Stimulated activated CD4-positive, alpha-beta T cell treated with anti-CD3 and anti-CD28 coated beads, Interleukin-2, amount 100 ng/mL, for 48 hours (primary cell): ENCODE measurements around the gene AQP2.
A peak's percentile ranks its signal among the peaks of the same experiment; 100 is the strongest.

Experiments used
- DNase-seq, 2 donors: peaks; one replicate each; pipeline ENCODE4 v3.0.0-alpha.2; 2020

Gene AQP2

DNA sequence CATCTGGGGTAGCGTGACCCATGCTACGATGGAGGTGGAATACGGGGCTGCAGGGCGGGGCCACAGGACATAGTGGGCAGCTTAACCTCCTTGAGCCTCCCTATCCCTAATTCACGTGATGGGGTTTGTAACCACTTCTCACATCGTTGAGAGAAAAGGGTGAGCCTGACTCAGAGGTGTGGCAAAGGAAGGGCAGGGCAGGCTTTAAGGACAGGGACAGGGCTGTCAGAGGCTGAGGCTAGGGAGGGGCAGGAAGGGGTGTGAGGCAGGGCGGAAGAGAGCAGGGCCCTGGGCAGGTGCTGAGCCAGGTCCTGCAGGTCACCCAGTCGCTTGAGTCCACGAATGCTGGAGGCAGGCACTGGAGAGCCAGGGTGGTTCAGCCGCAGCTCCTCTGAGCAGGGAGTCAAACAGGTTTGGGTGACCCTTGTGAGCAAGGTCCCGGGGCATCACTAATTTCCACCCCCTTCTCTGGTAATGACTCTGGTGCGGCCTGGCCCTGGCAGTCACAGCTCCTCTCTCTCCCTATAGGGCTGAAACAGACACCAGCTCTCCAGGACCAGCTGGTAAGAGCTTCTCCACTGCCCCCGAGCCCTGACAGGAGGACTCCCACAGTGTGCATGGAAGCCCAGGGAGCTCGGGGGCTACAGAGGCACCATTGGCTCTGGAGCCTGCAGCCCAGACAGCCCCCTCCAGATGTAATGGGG, 7.5 kb upstream of the AQP2 start:
- no peak for DNase-seq

DNA sequence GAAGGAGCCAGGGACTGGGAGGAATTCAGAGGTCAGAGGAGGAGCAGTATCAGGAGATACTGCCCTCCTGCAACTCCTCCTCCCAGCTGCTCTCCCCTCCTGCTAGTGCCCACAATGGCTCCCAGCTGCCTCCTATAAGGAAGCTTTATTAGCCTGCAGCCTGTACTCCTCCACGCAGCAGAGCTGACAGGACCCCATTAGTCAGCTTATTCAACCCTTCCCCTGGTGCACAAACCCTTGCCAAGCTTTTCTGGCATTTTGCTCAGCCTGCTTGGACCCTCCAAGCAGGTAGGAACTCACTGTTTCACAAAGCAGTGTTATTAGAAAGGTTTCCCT, 6.9 kb upstream of the AQP2 start:
- DNase-seq, result no peak

DNA sequence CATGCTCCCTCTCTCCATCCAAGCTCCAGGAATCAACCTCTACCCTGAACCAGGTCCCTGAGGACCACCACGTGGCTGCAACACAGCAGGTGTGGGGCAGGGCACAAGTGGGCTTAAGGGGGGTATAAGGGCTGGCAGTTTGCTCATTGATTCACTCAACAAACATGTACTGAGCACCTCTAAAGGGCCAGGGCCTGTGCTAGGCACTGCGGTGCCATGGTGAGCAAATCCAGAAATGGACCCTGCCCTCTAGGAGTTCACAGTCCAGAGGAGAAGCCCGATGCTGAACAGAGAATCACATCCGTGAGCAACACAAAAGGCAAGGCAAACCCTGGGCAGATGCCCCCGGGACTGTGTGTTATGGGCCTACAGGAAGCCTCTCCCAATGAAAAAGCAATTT, 6.5 kb upstream of the AQP2 start:
- DNase-seq, result no peak

DNA sequence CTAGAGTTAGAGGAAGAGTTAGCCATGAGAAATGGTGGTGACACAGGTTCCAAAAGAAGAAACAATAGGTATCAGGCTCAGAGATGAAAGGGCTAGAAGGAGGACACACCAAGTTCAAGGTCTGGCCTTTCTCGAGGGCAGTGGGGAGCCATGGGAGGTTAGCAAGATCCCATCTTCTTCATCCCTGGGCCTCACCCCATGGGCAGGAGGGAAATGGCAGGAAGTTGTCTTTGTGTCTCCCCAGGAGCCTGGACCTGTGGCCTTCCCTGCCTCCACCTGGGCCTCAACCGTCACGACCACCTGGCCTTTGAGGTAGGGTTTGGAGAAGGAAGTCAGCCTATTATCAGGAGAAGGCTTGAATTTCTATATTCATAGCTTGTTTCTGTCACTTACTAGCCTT, 5.8 kb upstream of the AQP2 start:
- no peak for DNase-seq

DNA sequence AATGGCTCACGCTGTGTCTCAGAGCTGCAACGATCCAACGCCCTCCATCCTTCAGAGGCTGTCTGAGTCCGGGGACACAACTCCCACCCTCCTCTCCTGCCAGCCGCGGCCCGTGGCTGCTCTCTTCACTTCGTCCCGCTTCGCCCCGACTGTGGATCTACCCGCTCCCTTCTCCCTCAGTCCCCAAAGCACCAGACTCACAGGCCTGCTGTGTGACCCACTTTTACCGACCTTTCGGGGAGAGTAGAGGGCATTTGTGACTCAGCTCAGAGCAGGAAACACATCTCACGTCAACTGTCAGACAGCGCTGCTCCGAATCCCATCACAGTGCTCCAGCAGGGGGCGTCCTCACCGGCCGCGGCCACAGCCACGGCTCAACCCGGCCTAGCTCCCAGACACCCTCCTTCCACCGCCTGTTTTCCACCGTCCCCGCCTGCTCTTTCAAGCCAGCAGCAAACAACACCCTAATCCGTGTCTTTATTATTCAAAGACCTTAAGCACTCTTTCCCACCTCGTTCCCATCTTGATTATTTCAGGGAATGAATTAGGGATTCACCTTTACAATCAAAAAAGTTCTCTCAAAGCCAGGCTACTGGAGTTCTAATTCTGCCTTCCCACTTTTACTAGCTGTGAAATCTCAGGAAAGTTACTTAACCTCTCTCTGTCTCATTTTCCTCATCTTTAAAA, 5.0 kb upstream of the AQP2 start:
- peak; percentile 91 to 92 for DNase-seq

DNA sequence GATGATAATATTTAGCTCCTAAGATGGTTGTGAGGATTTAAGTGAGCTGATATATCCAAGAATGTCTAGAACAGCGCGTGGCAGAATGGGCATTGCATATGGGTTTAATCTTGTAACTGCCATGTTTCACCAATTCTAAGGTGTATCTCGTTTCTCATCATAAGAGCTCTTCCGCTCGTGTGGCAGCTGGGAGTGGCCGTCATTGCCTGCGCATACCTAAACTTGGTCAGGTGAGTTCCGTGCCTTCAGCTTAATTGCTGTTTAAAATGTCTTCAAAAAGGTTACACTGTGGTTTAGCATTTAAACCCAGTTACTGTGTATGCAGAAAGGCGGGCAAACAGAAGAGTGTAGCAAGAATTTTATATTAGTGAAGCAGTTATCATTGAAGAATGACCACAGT, 4.5 kb upstream of the AQP2 start:
- DNase-seq, result no peak

DNA sequence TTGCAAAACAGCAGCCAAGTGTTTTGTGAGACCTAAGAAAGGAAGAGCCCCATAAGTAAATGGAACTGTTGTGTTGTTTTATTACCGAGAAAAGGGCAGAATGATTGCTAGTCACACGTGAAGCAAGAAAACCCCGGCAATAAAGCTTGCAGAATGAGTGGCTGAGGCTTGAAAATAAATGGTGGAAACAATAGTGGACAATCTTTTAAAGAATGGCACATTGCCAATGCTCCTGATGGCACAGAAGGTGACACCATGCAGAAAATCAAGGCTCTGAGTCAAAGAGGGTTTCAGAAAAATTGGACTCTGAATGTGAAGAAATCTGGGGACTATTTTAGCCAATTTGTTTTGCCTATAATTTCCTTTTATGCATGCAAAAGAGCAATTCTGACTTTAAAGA, 4.0 kb upstream of the AQP2 start:
- DNase-seq, result no peak

DNA sequence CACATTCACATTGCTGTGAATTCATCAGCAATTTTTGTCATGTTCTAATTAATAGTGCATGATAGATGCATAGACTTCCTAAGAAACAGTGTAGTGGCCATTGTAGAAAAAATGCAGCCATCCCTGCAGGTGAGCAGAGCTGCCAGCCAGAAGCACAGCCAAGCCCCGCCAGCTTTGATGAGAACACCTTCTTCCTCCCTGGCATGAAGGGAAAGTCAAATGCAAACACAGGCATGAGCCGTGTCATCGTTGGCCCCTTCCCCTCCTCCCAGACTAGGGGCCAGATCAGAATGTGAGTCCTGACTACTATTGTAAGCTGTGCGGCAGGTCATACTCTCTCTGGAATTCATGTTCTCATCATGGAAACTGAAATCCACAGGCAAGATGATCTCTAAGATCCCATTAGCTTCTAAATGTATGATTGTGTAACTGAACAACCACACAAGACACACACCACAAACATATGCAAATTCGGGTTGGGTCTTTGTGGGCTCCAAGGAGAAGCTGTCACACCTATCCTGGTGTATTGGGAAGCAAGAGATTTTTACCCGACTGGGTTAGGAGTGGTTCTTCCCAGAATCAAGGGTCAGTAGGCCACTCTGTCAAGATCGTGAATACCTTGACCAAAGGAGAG, 2.8 kb upstream of the AQP2 start:
- no peak for DNase-seq

DNA sequence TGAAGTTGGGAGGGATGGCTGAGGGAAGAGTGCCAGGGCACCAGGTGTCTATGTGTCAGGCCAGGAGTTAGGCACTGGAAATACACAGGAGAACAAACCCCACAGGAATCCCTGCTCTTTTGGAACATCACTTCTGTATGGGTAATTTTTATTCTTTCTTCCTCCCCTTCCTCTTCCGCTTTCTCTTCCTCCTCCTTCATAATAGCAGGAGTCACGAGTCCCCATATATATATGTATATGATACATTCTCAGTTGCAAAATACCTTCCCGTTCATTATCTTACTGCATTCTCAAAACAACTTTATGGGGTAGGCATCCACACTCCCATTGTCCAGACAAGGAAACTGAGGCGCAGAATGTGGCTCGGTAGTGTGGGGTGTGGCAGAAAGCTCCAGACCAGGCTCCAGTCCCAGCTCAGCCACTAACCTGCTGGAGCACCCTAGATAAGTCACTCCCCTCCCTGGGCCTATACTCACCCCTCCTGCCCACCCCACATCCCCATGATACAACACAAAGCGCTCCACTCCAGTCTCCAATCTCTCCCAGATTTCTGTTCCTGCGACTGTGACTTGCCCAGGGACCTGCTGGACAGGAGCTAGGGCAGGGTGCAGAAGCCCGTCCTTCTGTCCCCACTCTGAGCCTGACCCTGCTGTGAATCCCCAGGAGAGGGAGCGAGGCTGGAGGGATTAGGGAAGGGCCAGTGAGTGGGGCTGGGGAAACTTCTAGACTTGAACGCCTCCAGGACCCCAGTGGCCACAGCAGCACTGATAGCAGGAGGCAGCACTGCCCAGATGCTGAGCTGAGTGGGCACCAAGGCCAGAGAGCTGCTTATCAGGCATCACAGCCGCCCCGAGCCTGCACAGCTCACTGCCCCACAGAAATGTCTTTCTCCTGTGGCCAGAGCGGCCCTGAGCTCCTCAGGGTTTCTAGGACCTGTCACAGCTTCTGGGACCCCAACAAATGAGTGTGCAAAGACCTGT, 1.4 kb upstream of the AQP2 start:
- no peak for DNase-seq

DNA sequence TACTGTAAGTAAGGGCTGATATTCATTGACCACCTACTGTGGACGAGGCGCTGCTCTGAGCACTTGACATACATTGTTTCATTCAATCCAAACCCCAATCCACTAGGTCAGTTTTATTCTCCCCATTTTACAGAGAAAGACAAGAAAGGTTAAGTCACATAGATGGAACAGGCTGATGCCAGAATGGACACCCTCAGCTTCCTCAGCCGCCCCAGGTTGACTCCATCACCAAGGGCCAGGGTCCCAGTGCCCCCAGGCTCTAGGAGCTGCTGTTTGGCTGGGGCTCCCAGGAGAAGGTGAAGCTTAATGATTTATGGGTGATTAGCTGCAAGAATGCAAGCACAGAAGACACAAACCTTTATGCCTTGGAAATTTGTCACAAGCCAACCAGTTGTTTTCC, 671 bp upstream of the AQP2 start:
- no peak for DNase-seq

DNA sequence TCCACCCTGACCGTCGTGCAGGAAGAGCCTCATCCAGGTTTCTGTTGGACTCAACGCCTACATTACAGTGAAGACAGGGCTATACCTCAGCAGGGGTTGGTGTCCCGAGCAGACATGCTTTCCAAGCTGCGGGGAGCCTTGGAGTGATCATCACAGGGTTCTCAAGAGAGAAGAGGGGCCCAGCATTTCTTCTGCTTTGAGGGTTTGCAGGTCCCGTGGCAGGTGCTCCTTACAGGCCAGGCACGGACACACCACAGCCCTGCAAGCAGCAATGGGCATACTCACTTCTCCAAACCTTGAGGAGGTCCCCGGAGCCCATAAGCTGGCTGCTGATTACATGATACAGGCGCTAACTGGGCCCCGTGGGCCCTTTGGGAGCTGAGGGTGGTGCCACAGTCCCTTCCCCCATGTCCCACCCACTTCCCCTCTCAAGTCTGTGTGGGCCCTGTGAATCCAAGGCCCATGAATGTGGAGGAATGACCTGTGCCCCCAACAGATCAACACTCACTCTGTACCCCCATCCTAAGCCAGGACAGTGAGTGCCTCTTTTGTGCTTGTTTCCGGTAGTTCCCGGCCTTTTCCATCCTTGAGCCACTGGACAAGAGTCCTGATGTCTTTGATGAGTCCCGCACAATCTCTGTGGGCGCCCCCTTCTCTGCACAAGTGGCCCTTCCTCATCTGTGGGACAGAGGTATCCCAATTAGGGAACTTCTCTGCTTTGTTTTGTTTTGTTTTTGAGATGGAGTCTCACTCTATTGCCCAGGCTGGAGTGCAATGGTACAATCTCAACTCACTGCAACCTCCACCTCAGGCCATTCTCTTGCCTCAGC, 1.1 kb downstream of the AQP2 start:
- no peak for DNase-seq

DNA sequence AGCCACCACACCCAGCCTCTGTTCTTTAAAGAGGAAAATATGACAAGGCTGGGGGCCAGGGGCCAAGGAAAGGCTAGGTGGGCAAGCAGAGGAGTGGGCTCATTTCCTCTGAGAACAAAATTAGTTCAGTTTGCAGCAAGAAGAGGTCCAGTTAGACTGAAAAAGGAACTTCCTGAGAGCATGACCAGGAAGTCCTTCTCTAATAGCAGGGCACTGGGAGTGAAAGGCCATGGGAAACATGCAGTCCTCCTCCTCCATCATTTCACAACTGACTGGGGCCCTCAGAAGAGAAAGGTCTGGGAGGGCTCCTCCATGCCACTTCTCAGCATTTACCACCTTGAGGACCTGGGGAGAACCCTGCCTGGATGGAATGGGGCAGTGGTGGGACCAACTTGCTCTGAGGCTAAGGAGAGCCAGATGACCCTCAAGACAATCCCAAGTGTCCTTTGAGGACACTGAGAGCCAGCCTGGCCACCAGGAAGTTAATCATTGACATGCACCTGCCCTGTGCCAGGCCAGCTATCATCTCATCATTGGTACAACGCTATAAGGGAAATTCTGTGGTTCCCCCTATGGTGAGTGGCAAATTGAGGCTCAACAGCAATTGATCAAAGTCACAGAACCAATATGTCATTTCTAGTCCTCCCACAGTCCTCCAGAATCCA, 2.0 kb downstream of the AQP2 start:
- no peak for DNase-seq

DNA sequence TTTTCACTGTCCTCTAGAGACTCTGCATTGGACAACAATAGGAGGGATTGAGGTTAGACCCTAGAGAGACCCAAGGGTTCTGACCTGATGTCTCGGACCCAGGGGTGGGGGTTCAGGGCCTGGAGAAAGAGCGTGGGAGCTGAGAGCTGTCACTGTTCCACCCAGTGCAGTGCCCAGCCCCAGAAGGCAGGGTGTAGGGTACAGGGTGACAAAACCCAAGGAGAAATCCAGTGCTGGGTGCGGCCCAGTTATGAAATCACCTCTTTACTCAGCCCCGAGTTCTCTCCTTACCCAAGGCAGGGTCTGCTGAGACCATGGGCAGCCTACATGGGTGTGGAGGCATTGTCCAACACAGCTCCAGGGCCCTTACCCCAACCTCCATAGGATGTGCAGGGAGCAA, 2.6 kb downstream of the AQP2 start:
- no peak for DNase-seq

DNA sequence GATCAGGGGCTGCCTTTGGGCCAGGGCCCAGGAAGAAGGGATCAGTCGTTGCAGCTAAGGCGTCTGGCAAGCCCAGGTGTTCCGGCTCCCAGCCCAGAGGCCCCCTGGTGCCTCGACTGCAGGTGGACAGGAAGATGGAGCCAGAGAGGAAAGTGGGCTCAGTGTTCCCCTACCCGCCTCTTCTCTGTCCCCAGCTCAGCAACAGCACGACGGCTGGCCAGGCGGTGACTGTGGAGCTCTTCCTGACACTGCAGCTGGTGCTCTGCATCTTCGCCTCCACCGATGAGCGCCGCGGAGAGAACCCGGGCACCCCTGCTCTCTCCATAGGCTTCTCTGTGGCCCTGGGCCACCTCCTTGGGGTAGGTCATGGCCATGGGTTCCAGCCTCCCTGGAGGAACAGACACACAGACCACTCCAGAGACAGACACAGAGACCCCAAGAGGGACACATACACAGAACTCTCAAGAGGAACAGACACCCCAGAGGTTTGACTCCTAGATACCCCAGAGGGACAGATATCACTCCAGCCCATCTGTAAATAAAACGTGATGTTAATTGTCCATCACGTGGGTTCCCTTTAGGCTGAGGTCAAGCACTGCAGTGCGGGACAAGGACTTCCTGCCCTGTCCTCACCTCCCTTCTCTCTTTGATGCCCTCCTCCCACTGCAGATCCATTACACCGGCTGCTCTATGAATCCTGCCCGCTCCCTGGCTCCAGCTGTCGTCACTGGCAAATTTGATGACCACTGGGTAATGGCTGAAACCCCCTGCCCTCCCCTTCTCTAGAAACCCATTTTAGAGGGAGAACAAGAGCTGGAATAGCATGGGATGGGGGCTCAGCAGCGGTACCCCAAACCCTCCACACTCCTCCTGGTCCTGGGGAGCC, 3.7 kb downstream of the AQP2 start:
- no peak for DNase-seq

DNA sequence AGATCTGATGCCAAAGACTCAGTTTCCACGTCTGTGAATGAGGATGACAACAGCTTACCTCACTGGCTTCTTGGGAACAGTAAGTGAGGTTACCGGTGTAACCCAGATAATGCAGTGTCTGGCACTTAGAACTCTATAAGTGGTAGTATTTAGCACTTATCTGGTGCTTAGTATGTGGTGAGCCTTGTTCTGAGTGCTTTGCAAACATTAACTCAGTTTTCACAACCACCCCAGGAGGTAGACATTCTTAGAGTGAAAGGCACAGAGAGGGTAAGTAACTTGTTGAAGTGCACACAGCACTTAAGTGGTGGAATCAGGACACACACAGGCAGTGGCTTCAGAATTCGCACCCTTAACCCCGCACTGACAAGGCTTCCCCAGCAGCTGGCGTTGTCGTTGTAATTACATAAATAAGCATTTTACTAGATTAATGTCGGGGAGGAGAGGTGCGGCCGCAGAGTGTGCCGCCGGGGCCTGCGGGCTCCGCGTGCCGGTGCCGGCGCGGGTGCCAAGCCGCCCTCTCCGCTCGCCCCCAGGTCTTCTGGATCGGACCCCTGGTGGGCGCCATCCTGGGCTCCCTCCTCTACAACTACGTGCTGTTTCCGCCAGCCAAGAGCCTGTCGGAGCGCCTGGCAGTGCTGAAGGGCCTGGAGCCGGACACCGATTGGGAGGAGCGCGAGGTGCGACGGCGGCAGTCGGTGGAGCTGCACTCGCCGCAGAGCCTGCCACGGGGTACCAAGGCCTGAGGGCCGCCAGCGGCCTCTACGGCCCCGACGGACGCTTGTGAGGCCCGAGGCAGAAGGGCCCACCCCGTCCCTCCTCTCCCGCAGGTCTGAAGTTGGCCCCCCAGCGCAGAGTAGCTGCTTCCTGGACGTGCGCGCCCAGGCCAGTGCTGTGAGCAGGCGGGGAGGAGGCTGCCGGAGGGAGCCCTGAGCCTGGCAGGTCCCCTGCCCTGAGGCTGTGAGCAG, 4.6 kb downstream of the AQP2 start:
- DNase-seq, result no peak

DNA sequence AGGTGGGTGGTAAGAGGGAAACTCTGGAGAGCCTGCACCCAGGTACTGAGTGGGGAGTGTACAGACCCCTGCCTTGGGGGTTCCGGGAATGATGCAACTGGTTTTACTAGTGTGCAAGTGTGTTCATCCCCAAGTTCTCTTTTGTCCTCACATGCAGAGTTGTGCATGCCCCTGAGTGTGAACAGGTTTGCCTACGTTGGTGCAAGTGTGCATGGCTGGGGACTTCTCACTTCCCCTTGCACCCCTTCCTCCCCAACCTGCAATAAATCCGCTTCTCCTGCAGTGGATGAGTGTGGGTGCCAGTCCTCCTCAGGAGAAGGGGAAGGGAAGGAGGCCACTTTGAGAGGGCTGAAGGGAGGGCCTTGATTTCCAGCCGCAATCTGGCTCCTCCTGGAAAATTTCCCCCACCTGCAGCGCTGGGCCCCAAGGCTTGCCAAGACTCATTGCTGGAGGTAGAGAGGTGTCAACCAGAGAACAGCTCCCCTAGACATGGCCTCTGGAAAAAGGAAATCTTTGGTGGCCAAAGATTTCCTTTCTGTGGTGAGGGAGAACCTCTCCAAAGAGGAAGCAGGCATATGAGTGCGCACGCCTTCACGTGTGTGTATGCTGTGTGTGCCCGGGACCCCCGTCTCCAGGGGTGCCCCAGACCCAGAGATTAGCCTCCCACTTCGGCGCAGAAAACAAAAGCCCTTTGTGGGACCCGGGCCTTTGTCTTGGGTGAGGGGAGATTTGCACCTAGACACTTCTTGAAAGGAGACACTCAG, 5.5 kb downstream of the AQP2 start:
- no peak for DNase-seq

DNA sequence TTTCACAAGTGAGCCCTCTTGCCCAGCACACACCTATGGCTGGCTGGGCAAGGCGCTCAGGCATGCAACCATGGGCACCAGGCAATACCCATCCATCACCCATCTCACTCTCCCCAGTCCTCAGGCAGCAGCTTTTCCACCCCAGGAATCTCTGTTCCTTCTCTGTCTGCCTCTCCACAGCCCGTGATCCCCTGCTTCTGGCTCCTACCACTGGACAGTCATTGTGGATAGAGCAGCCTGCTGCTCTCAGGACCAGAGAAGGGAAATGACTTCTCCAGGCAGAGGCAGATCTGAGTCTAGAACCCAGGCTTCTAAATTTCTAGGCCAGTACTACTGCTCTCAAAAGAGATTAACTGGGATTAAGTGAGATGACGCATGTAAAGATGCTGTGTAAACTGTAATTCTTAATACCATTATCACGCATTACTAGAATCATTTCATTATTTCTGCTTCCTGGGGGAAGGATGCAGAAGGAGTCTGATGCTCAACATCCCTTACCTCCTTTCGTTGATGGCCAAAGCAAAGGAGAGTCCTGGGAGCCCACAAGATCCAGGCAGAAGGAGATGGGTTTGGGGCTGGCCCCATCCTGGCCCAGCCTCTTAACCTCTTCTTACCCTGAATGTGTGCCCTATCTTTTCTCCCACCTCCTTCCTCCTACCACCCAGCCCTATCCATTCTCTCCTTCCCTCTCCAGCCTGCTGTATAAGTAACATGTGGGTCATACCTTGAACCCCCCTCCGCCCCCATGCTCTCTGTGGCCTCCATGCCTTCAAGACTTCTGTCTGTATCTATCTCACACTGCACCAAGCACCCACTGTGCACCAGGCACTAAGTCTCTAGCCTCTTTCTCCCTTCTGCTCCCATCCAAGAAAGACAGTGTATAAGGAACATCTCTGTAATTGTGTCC, 6.4 kb downstream of the AQP2 start:
- no peak for DNase-seq

DNA sequence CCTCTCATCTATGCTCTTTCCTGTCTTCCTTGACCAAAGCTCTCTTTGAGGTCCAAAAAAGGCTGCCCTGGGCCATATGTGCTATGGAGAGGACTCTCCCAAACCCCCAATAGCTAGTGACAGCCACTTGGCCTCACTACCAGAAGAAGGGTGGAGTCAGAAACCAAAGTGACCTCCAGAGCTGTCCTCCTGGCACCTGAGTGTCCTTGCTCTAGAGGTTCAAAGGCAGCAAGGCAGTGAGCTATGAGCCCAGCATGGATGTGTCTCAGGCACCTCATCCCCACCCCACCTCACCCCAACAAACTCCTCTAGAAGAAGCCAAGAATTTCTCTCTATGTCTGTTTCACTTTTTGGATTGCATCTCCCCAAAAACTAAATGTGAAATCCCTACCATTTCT, 7.0 kb downstream of the AQP2 start:
- DNase-seq, result no peak
